Vagina (tissue), 2 donors: ENCODE measurements around the gene GPN1.
"Not testable (repeated sequence)": the region's sequence is repeated elsewhere in the genome, so short reads cannot be mapped to it uniquely, and the experiment has no call there.

ENCODE experiments used
- POLR2A ChIP-seq, 2 donors: fragments of 450-650 bp; IDR thresholded peaks; one replicate each; pipeline ENCODE4 v1.6.1; 2017; ENCODE audit warnings: antibody characterized with exemption in 2 of 2, mild to moderate bottlenecking in 2 of 2, moderate library complexity in 2 of 2
- TF ChIP-seq, protein P1 (sequence below), 3 experiments: fragments of 450-650 bp in 2 of 3; fragments of 200-600 bp in 1 of 3; sonication (generic) in 1 of 3; IDR thresholded peaks; one replicate each; pipeline ENCODE4 v1.5.1; 2017 to 2019; ENCODE audit warnings: antibody characterized with exemption in 3 of 3, mild to moderate bottlenecking in 2 of 3, moderate library complexity in 2 of 3

GRCh38 chr2:27626921-27627320 lies 1.9 kb upstream of the GPN1 start:
- TF ChIP-seq, protein P1, sequence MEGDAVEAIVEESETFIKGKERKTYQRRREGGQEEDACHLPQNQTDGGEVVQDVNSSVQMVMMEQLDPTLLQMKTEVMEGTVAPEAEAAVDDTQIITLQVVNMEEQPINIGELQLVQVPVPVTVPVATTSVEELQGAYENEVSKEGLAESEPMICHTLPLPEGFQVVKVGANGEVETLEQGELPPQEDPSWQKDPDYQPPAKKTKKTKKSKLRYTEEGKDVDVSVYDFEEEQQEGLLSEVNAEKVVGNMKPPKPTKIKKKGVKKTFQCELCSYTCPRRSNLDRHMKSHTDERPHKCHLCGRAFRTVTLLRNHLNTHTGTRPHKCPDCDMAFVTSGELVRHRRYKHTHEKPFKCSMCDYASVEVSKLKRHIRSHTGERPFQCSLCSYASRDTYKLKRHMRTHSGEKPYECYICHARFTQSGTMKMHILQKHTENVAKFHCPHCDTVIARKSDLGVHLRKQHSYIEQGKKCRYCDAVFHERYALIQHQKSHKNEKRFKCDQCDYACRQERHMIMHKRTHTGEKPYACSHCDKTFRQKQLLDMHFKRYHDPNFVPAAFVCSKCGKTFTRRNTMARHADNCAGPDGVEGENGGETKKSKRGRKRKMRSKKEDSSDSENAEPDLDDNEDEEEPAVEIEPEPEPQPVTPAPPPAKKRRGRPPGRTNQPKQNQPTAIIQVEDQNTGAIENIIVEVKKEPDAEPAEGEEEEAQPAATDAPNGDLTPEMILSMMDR (IDR thresholded peaks at IDR 0.05), result not testable (repeated sequence)
- TF ChIP-seq POLR2A (IDR thresholded peaks at IDR 0.05), result not testable (repeated sequence)
